HepG2 (cell line): ENCODE data around the gene MIDN. TPM values are rescaled to one million over a fixed set of nuclear protein-coding genes. Genes with fewer than 3 reads are reported as not detected.
A peak's percentile ranks its signal among the peaks of the same experiment; 100 is the strongest.

Source experiments
- ATF1 ChIP-seq: IDR thresholded peaks from 2 replicates; pipeline ENCODE4 v1.6.1; 2016; ENCODE audit warnings: mild to moderate bottlenecking, control low read depth
- CEBPZ ChIP-seq: IDR thresholded peaks from 2 replicates; pipeline ENCODE4 v1.6.1; 2012; ENCODE audit warnings: low read length, improper control_type of control experiment
- MLXIP ChIP-seq: sonication (generic); formaldehyde crosslinking; IDR thresholded peaks from 2 replicates; pipeline ENCODE4 v1.9.0; 2021; ENCODE audit warnings: missing genetic modification reagents, borderline replicate concordance
- NBN ChIP-seq: fragments of 450-650 bp; conservative IDR thresholded peaks from 2 replicates; pipeline ENCODE4 v1.6.1; 2017
- REPIN1 ChIP-seq: sonication (generic); formaldehyde crosslinking; IDR thresholded peaks from 2 replicates; pipeline ENCODE4 v1.8.0; 2022; ENCODE audit warnings: missing genetic modification reagents, low read depth, mild to moderate bottlenecking, borderline replicate concordance
- RXRB ChIP-seq: IDR thresholded peaks from 2 replicates; pipeline ENCODE4 v1.6.1; 2016; ENCODE audit warnings: borderline replicate concordance, missing genetic modification reagents, missing compliant biosample characterization
- SIN3A ChIP-seq: IDR thresholded peaks from 2 replicates; pipeline ENCODE4 v1.6.1; 2011; ENCODE audit warnings: low read depth, mild to moderate bottlenecking, control low read depth, low read length, borderline replicate concordance
- ZBTB4 ChIP-seq: sonication (generic); formaldehyde crosslinking; IDR thresholded peaks from 2 replicates; pipeline ENCODE4 v1.4.0; 2020; ENCODE audit warnings: missing genetic modification reagents, mild to moderate bottlenecking, borderline replicate concordance
- ZNF232 ChIP-seq: sonication (generic); formaldehyde crosslinking; IDR thresholded peaks from 2 replicates; pipeline ENCODE4 v1.4.0; 2020; ENCODE audit warnings: missing genetic modification reagents, borderline replicate concordance
- ZNF251 ChIP-seq: sonication (generic); formaldehyde crosslinking; IDR thresholded peaks from 2 replicates; pipeline ENCODE4 v1.9.0; 2021; ENCODE audit warnings: mild to moderate bottlenecking, missing genetic modification reagents
- ZNF280B ChIP-seq: sonication (generic); formaldehyde crosslinking; IDR thresholded peaks from 2 replicates; pipeline ENCODE4 v1.5.0; 2020; ENCODE audit warnings: missing genetic modification reagents, mild to moderate bottlenecking, borderline replicate concordance
- ZNF33A ChIP-seq: sonication (generic); formaldehyde crosslinking; IDR thresholded peaks from 2 replicates; pipeline ENCODE4 v1.5.1; 2020; ENCODE audit warnings: missing genetic modification reagents, mild to moderate bottlenecking, moderate library complexity, borderline replicate concordance
- ZNF496 ChIP-seq: sonication (generic); formaldehyde crosslinking; IDR thresholded peaks from 2 replicates; pipeline ENCODE4 v1.8.1; 2023; ENCODE audit warnings: mild to moderate bottlenecking, moderate library complexity, missing genetic modification reagents; ENCODE audit not compliant: insufficient replicate concordance
- ZNF639 ChIP-seq: conservative IDR thresholded peaks from 2 replicates; pipeline ENCODE4 v1.6.1; 2018; ENCODE audit warnings: missing genetic modification reagents
- ZSCAN22 ChIP-seq: sonication (generic); formaldehyde crosslinking; IDR thresholded peaks from 2 replicates; pipeline ENCODE4 v1.4.0; 2020; ENCODE audit warnings: mild to moderate bottlenecking, missing genetic modification reagents
- polyA plus RNA-seq, 8 experiments: library from polyadenylated mRNA; depleted of rRNA in 3 of 8; stranded (reverse) in 7 of 8; unstranded in 1 of 8; fragments of >200 nt; fragmentation: Illumina TruSeq in 4 of 8; extraction: Trizol in 4 of 8; gene quantifications; 2 replicates each; pipeline versions ENCODE4 v1.2.1 to v1.2.3, GENCODE V29; 2011 to 2016; ENCODE audit warnings: low read depth in 4 of 8, missing spikeins in 1 of 8, mixed read lengths in 1 of 8; ENCODE audit not compliant: insufficient read depth in 1 of 8
- total RNA-seq, 5 experiments: library from RNA; depleted of rRNA; stranded (reverse); fragments of >200 nt; fragmentation: Illumina TruSeq; extraction: Trizol; gene quantifications; 2 replicates each; pipeline ENCODE4 v1.2.3, GENCODE V29; 2016; ENCODE audit warnings: low read depth in 1 of 5

MIDN gene
- total and polyA plus RNA-seq, 2 of the 13 experiments (the other 11 are each of a cell fraction or from before 2014, with no cell fraction given), result 8.4 to 18.0 TPM

GRCh38 chr19:1220976-1221903 is 27.1 kb upstream of the MIDN start (continued):
- TF ChIP-seq MLXIP (CRISPR knock-in tag), result no peak
- no peak for TF ChIP-seq ZSCAN22 (CRISPR knock-in tag)
- no peak for TF ChIP-seq ZNF232
- TF ChIP-seq ZNF639 (CRISPR knock-in tag), result no peak
- no peak for TF ChIP-seq NBN
- 0 out of 2 replicates have a peak, but pooled peaks have one; percentile 73 for TF ChIP-seq ZBTB4 (CRISPR knock-in tag)
- no peak for TF ChIP-seq ZNF496
- TF ChIP-seq ZNF33A (CRISPR knock-in tag), result no peak
- TF ChIP-seq ZNF280B (CRISPR knock-in tag), result 0 out of 2 replicates have a peak, but pooled peaks have one; percentile 24
- no peak for TF ChIP-seq SIN3A
- no peak for TF ChIP-seq REPIN1 (CRISPR knock-in tag)
- TF ChIP-seq CEBPZ, result no peak
- TF ChIP-seq RXRB (CRISPR knock-in tag), result no peak
- no peak for TF ChIP-seq ZNF251 (CRISPR knock-in tag)
- no peak for TF ChIP-seq ATF1 (CRISPR knock-in tag)
